GM18498 (cell line): Measurements from ENCODE around the gene ZKSCAN1.
"Not testable (repeated sequence)": the region's sequence is repeated elsewhere in the genome, so short reads cannot be mapped to it uniquely, and the experiment has no call there.

ENCODE experiments used
- ATAC-seq: cut with Tn5 transposase; IDR thresholded peaks from one replicate; pipeline ENCODE4 v1.9.1; 2021; ENCODE audit warnings: mild to moderate bottlenecking, moderate library complexity; ENCODE audit not compliant: unreplicated experiment

Gene ZKSCAN1

DNA sequence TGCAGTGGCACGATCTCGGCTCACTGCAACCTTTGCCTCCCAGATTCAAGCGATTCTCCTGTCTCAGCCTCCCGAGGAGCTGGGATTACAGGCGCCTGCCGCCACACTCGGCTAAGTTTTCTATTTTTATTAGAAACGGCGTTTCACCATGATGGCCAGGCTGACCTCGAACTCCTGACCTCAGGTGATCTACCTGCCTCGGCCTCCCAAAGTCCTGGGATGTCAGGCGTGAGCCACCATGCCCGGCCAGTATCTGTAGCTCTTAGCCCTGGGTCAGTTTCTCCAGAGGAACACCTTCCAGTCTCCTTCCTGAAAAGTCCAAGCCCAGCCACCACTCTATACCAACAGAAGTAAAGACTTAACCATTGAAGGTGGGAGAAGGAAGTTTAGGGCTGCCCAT, 15.2 kb upstream of the ZKSCAN1 start:
- ATAC-seq = no peak

GRCh38 chr7:100003711-100004661, 11.4 kb upstream of the ZKSCAN1 start:
- ATAC-seq = no peak

DNA sequence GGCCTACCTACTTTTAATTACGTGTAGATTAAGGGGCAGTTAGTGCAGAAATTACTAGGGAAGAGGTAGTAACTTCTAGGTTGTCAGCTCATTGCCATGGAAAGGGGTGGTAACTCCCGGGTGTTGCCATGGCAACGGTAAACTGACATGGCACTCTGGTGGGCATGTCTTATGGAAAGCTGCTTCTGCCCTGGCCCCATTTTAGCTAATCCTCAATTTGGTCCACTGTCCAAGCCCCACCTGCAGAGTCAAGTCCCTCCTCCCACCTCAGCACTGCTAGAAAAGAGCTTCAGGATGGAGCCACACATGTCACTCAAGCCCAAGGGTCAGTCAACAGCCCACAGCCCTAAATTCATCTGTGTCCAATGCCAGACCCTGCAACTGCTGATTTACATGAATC, 7.5 kb upstream of the ZKSCAN1 start:
- no peak for ATAC-seq

DNA sequence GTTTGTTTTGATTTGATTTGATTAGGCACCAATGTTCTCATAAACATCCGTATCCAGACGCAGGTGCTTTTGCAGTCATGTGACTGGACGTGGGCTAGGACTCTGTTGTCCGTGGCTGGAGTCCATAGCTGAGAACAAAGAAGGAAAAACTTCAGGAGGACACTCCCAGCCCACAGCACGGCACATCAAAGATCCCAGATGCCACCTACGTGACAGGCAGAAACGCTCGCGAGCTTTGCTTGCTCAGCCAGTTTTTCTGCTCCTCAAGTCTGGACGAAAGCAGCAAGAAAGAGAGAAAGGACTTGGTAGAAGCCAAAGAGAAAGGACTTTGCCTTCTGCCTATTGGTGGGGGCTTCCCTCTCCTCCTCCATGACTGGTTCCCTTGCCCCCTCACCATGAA, 6.9 kb upstream of the ZKSCAN1 start:
- ATAC-seq = no peak

DNA sequence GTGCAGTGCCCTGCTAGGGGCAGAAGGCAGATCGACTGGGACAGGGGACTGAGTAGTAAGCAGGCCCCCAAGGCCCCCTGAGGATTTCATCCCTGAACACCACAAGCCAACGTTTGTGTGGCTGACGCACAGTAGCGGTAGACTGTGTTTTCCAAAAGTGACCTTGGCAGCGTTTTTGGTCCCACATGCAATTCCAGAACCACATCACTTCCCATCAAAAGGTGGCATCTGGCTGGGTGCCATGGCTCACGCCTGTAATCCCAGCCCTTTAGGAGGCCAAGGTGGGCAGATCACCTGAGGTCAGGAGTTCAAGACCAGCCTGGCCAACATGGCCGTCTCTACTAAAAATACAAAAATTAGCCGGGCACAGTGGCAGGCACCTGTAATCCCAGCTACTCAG, 5.4 kb upstream of the ZKSCAN1 start:
- ATAC-seq = not testable (repeated sequence)

- no peak for ATAC-seq
Measured at GRCh38 chr7:100010901-100011300, 4.5 kb upstream of the ZKSCAN1 start.

DNA sequence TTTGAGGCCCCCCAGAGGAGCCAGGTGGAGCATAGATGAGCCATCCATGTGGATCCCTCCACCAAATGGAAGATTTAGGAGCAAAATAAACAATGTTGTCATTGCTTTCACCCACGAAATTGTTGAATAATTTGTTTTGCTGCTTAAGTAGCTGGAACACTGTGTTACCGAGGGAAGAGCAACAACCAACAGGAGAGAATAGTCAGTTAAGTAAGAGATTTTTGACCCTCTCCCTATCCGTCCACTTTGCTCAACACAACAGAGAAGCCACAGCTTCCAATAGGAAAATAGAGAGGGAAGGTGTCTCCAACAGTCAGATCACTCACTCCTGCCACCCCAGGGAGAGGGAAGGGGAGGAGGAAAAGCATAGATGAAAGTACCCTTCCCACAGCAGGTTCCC, 3.9 kb upstream of the ZKSCAN1 start:
- no peak for ATAC-seq

DNA sequence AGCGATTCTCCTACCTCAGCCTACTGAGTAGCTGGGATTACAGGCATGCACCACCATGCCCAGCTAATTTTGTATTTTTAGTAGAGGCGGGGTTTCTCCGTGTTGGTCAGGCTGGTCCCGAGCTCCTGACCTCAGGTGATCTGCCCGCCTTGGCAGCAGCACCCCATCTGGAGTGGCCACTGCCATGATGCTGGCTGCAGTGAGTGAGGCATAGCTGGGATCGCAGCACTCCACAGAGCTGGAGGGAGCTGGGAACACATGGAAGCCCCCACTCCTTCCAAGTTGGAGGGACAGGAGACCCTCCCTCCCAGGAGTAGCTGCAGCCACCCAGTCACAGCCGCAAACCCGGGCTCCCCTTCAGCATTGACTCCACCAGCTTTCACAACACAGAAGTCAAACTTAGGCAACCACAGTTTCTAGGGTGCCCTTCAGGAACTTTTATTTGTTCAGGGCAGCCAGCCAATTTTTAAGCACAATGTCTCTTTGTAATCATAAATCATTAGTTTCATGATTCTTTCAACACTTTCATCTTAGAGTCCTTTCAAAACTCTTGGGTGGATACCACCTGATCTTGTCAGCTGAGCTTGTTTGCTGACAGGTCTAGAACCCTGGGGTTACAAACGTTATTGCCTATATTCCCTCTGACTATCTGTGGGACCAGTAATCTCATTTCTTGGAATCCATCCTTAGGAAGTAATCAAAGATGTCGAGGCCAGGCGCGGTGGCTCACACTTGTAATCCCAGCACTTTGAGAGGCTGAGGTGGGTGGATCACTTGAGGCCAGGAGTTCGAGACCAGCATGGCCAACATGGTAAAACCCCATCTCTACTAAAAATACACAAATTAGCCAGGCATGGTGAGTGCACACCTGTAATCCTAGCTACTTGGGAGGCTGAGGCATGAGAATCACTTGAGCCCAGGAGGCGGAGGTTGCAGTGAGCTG, 2.7 kb upstream of the ZKSCAN1 start:
- ATAC-seq = not testable (repeated sequence)

GRCh38 chr7:100013328-100013676, 2.1 kb upstream of the ZKSCAN1 start:
- ATAC-seq = no peak

DNA sequence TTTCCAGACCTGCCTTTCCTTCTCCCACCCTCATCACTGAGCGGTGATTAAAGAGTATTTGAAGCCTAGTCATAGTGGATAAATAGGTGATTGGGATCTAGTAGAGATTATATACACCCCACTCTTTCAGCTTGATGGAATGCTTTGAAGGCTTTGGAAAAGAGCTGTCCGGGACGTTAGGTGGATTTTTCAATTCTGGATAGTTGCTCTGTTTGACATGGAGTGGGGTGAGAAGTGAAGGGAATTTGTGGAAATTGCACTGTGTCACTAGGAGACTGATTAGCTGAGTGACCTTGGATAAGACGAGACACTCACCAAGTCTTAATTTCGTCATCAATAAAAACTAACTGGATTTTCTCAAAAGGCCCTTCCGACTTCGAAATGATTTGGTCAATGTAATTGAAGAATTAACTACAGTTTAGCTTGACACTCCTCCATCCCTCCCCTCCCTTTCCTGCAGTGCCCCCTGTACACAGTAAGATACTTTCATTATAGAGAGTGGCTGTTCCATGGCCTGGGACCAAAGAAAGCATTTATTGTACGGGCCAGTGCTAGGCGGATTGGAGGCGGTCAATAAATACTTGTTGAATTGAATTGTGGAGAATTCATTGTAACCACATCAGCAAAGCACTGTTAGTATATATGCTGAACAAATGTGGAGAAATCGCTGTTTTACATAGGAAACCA, 962 bp downstream of the ZKSCAN1 start:
- no peak for ATAC-seq

DNA sequence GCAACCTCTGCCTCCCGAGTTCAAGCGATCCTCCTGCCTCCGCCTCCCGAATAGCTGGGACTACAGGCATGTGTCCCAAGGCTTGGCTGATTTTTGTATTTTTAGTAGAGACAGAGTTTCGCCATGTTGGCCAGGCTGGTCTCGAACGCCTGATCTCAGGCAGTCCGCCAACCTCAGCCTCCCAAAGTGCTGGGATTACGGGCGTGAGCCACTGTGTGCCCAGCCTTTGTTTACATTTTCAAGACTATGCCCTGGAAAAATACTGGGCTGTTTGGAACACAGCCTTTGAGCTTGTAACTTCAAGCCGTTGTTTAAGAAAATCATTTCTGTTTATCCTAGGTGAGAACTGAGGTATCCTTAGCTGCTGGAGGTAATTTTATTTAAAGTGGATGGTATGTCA, 1.9 kb downstream of the ZKSCAN1 start:
- ATAC-seq = no peak

DNA sequence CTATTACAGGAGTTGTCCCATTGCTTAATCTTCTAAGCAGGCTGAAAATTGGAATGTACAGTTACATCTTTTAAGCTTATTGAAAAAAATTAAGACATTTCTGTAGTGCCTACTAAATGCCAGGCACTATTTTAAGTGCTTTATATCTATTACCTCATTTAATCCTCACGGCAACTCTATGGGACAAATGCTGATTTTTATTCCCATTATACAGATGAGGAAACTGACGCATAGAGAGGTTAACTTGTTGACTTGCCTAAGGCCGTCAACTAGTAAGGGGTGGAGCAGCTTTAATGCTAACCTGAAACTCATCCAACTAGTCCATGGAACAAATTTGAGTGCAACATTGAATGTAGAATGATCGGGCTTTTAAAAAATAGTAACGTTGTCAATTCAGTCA, 2.5 kb downstream of the ZKSCAN1 start:
- no peak for ATAC-seq

- no peak for ATAC-seq
Measured at GRCh38 chr7:100019908-100020307, 4.5 kb downstream of the ZKSCAN1 start.

GRCh38 chr7:100021297-100021696, 5.9 kb downstream of the ZKSCAN1 start:
- ATAC-seq = no peak

DNA sequence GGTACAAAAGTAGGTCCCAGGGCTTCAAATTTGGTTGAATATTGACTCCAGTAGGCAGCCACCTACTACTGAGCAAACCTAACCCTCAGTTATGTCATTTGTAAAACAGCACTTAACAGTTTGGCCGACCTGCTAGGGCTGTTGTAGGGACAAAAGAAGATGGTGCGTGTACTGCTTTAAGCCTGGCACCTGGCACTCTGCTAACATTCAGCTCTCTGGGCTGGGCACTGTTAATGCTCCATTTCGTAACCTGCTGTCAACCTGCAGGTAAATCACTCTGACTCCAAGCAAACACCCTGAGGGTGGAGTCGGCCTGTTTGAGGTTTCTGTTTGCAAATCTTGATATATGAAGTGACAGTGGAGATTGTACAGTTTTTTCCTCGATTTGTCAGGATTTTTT, 7.2 kb downstream of the ZKSCAN1 start:
- no peak for ATAC-seq

DNA sequence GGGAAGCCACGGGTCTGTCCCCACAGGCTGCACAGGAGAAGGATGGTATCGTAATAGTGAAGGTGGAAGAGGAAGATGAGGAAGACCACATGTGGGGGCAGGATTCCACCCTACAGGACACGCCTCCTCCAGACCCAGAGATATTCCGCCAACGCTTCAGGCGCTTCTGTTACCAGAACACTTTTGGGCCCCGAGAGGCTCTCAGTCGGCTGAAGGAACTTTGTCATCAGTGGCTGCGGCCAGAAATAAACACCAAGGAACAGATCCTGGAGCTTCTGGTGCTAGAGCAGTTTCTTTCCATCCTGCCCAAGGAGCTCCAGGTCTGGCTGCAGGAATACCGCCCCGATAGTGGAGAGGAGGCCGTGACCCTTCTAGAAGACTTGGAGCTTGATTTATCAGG, 8.1 kb downstream of the ZKSCAN1 start:
- ATAC-seq = no peak

- ATAC-seq = no peak
Measured at GRCh38 chr7:100024020-100024619, 8.7 kb downstream of the ZKSCAN1 start.

DNA sequence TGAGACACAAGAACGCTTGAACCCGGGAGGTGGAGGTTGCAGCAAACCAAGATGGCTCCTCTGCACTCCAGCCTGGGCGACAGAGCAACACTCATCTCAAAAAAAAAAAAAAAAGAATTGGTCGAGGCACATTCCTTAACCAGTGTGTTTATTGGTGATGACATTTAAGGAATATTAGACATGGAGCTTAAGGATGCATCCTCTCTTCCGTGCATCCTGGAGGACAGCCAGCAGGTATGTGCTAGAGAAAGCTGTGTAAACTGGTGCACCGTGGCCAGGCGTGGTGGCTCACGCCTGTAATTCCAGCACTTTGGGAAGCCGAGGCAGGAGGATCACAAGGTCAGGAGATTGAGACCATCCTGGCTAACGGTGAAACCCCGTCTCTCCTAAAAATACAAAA, 11.8 kb downstream of the ZKSCAN1 start:
- ATAC-seq = no peak

DNA sequence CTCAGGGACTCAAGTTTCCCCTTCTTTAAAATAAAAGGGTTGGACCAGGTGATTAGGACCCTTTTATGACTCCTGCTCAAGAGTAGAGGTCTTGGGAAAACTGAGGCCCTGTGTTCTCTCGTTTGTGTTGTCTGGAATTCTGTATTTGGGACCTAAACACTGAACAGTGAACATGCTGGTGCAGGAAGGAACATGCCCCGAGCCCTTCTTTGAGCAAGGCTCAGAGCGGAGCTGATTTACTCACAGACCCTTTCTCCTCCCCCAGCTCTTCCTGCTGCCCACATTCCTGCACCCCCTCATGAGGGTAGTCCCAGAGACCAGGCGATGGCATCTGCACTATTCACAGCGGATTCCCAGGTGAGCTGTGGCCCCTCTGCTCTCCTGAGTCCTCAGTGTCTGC, 14.2 kb downstream of the ZKSCAN1 start:
- no peak for ATAC-seq

GRCh38 chr7:100033526-100033925, 18.1 kb downstream of the ZKSCAN1 start:
- no peak for ATAC-seq
